HCT116 (cell line): ENCODE measurements around the gene TMTC2. TPM values are rescaled to one million over a fixed set of nuclear protein-coding genes. Genes with fewer than 3 reads are reported as not detected.

Experiments
- ATAC-seq: fragments of 200-7000 bp; cut with Tn5 transposase; 2 replicates; pipeline ENCODE4 v1.9.1; 2020; ENCODE audit warnings: mild to moderate bottlenecking, moderate library complexity
- BruUV-seq: library from RNA; stranded (reverse); fragments of 400-500 nt; replicated peaks from 2 replicates; lab custom pipeline; 2021; lab: Mats Ljungman, UMichigan
- CTCF ChIA-PET: fragments of 300-600 bp; sonication (Branson Sonifier 250); formaldehyde crosslinking; loops from one replicate; lab custom pipeline; 2021; ENCODE audit warnings: antibody characterized with exemption; lab: Charles Lee
- POLR2A ChIA-PET: fragments of 300-600, 350-600 bp; sonication (Branson Sonifier 250); formaldehyde crosslinking; loops from one replicate; lab custom pipeline; 2021; ENCODE audit warnings: antibody characterized with exemption; lab: Charles Lee
- RAD21 ChIA-PET, 2 experiments: fragments of 300-600 bp; sonication (Branson Sonifier 250); formaldehyde crosslinking; loops; one replicate each; lab custom pipeline; 2023; ENCODE audit warnings: low total read pairs in 2 of 2; ENCODE audit not compliant: uncharacterized antibody in 2 of 2, unreplicated experiment in 2 of 2, low non-redundant PET in 1 of 2; lab: Charles Lee
- DNase-seq: peaks from one replicate; pipeline ENCODE4 v3.0.0-alpha.2; 2010; ENCODE audit warnings: low read depth, low spot score
- H2AFZ ChIP-seq: fragments of 200-600 bp; shearing (Covaris generic), sonication (generic); 2 replicates; pipeline ENCODE4 v1.6.1; 2017; ENCODE audit warnings: low read depth, mixed run types, mixed read lengths, antibody characterized with exemption, low read length; ENCODE audit not compliant: poor library complexity, severe bottlenecking
- H3K27ac ChIP-seq: 2 replicates; pipeline ENCODE4 v1.5.1; 2012; ENCODE audit warnings: low read depth, low read length
- H3K27me3 ChIP-seq: fragments of 200-600 bp; sonication (generic); 2 replicates; pipeline ENCODE4 v1.6.1; 2016; ENCODE audit warnings: mixed run types, low read length, mixed read lengths; ENCODE audit not compliant: insufficient read depth
- H3K36me3 ChIP-seq, 2 experiments: fragments of 200-500 bp in 1 of 2; fragments of 200-600 bp in 1 of 2; sonication (Bioruptor generic) in 1 of 2; sonication (generic) in 1 of 2; 2 replicates each; pipeline versions ENCODE4 v1.5.1 to v1.6.1; 2014 to 2016; ENCODE audit warnings: low read length in 2 of 2, inconsistent platforms in 1 of 2, mixed read lengths in 1 of 2, mixed run types in 1 of 2; ENCODE audit not compliant: insufficient read depth in 2 of 2, control insufficient read depth in 1 of 2
- H3K4me1 ChIP-seq, 2 experiments: fragments of 200-600 bp in 1 of 2; sonication (generic) in 1 of 2; 2 replicates each; pipeline versions ENCODE4 v1.5.1 to v1.6.1; 2012 to 2017; ENCODE audit warnings: low read length in 2 of 2, inconsistent platforms in 1 of 2, mild to moderate bottlenecking in 1 of 2, mixed read lengths in 1 of 2, mixed run types in 1 of 2, moderate library complexity in 1 of 2; ENCODE audit not compliant: insufficient read depth in 2 of 2, control insufficient read depth in 1 of 2
- H3K4me2 ChIP-seq: fragments of 200-600 bp; sonication (generic); 2 replicates; pipeline ENCODE4 v1.6.1; 2017; ENCODE audit warnings: mixed run types, low read length, mixed read lengths
- H3K4me3 ChIP-seq, 2 experiments: fragments of 200-600 bp in 1 of 2; sonication (generic) in 1 of 2; replicated peaks in 1 of 2; 2 replicates each; pipeline ENCODE4 v1.5.1; 2011 to 2016; ENCODE audit warnings: low read length in 2 of 2, control low read depth in 1 of 2, low read depth in 1 of 2, mild to moderate bottlenecking in 1 of 2, mixed read lengths in 1 of 2, mixed run types in 1 of 2
- H3K79me2 ChIP-seq: fragments of 200-600 bp; sonication (generic); 2 replicates; pipeline ENCODE4 v1.6.1; 2017; ENCODE audit warnings: mild to moderate bottlenecking, mixed run types, low read length, moderate library complexity, mixed read lengths; ENCODE audit not compliant: insufficient read depth
- H3K9ac ChIP-seq: fragments of 200-600 bp; sonication (generic); 2 replicates; pipeline ENCODE4 v1.6.1; 2016; ENCODE audit warnings: low read length, mixed read lengths
- H3K9me2 ChIP-seq: fragments of 200-600 bp; sonication (generic), shearing (Covaris generic); 2 replicates; pipeline ENCODE4 v1.6.1; 2017; ENCODE audit warnings: mixed run types, mild to moderate bottlenecking, moderate library complexity; ENCODE audit not compliant: insufficient read depth
- H3K9me3 ChIP-seq, 2 experiments: fragments of 200-500 bp in 1 of 2; fragments of 200-600 bp in 1 of 2; sonication (Bioruptor generic) in 1 of 2; sonication (generic) in 1 of 2; 2 replicates each; pipeline ENCODE4 v1.6.1; 2014 to 2017; ENCODE audit warnings: low read length in 2 of 2, mixed read lengths in 2 of 2, inconsistent platforms in 1 of 2, low read depth in 1 of 2, mild to moderate bottlenecking in 1 of 2, mixed run types in 1 of 2, moderate library complexity in 1 of 2; ENCODE audit not compliant: control insufficient read depth in 1 of 2, insufficient read depth in 1 of 2
- H4K20me1 ChIP-seq: fragments of 200-600 bp; sonication (generic), shearing (Covaris generic); 2 replicates; pipeline ENCODE4 v1.6.1; 2017; ENCODE audit warnings: mixed run types, mild to moderate bottlenecking, moderate library complexity; ENCODE audit not compliant: insufficient read depth
- ATF3 ChIP-seq: IDR thresholded peaks from 2 replicates; pipeline ENCODE4 v1.6.1; 2012
- CEBPB ChIP-seq: IDR thresholded peaks from 2 replicates; pipeline ENCODE4 v1.6.1; 2012; ENCODE audit warnings: low read depth
- CTCF ChIP-seq, 3 experiments: fragments of 200-600 bp in 1 of 3; sonication (generic) in 1 of 3; IDR thresholded peaks in 2 of 3; conservative IDR thresholded peaks in 1 of 3; 2 replicates each; pipeline ENCODE4 v1.5.1; 2012 to 2017; ENCODE audit warnings: low read depth in 2 of 3, low read length in 2 of 3, antibody characterized with exemption in 1 of 3, borderline replicate concordance in 1 of 3, control low read depth in 1 of 3, mild to moderate bottlenecking in 1 of 3, mixed read lengths in 1 of 3, mixed run types in 1 of 3, moderate library complexity in 1 of 3; ENCODE audit not compliant: insufficient read depth in 1 of 3
- EZH2 ChIP-seq: fragments of 200-600 bp; sonication (generic); IDR thresholded peaks from 2 replicates; pipeline ENCODE4 v1.6.1; 2017; ENCODE audit warnings: antibody characterized with exemption, mixed run types
- EZH2phosphoT487 ChIP-seq: fragments of 200-600 bp; IDR thresholded peaks from 2 replicates; pipeline ENCODE4 v1.6.1; 2018; ENCODE audit warnings: antibody characterized with exemption, borderline replicate concordance
- MAX ChIP-seq: IDR thresholded peaks from 2 replicates; pipeline ENCODE4 v1.6.1; 2012
- POLR2A ChIP-seq: IDR thresholded peaks from 2 replicates; pipeline ENCODE4 v1.7.0; 2011; ENCODE audit warnings: borderline replicate concordance; ENCODE audit not compliant: insufficient read depth, insufficient read length; ENCODE audit errors: extremely low read depth
- POLR2AphosphoS5 ChIP-seq: IDR thresholded peaks from 2 replicates; pipeline ENCODE4 v1.6.1; 2011; ENCODE audit warnings: mild to moderate bottlenecking, low read depth, low read length, moderate library complexity
- RAD21 ChIP-seq: IDR thresholded peaks from 2 replicates; pipeline ENCODE4 v1.6.1; 2012; ENCODE audit warnings: low read depth, mild to moderate bottlenecking
- REST ChIP-seq: IDR thresholded peaks from 2 replicates; pipeline ENCODE4 v1.6.1; 2012; ENCODE audit warnings: low read depth
- SIN3A ChIP-seq: IDR thresholded peaks from 2 replicates; pipeline ENCODE4 v1.6.1; 2012; ENCODE audit warnings: low read depth
- SP1 ChIP-seq: IDR thresholded peaks from 2 replicates; pipeline ENCODE4 v1.6.1; 2012; ENCODE audit warnings: low read depth
- SRF ChIP-seq: IDR thresholded peaks from 2 replicates; pipeline ENCODE4 v1.6.1; 2012; ENCODE audit warnings: low read depth
- TCF7L2 ChIP-seq: IDR thresholded peaks from 2 replicates; pipeline ENCODE4 v1.7.0; 2011; ENCODE audit warnings: borderline replicate concordance, inconsistent platforms; ENCODE audit not compliant: insufficient read depth, insufficient read length; ENCODE audit errors: extremely low read depth
- YY1 ChIP-seq: IDR thresholded peaks from 2 replicates; pipeline ENCODE4 v1.6.1; 2011; ENCODE audit warnings: low read length, low read depth, moderate library complexity, mild to moderate bottlenecking; ENCODE audit not compliant: insufficient replicate concordance; ENCODE audit errors: extremely low read depth
- ZFX ChIP-seq: fragments of 450-650 bp; IDR thresholded peaks from 2 replicates; pipeline ENCODE4 v1.6.1; 2017
- intact Hi-C: fragments of 100-400 bp; cut with micrococcal nuclease; formaldehyde crosslinking; loops from 2 replicates; pipeline ENCODE4 v1.10.0; 2022
- total RNA-seq: library from RNA; stranded (reverse); gene quantifications from one replicate; pipeline ENCODE4 v1.2.1, GENCODE V29; 2021; ENCODE audit not compliant: unreplicated experiment

TMTC2 gene
- total RNA-seq, 1 experiment from 2014 or later: 11.5 TPM

GRCh38 chr12:82963956-82964355 lies 277.2 kb downstream of the TMTC2 start:
- TF ChIP-seq TCF7L2: no peak
- Histone ChIP-seq H3K9ac (no peak overlapping the region), H4K20me1 (no peaks in the 10 kb centered on the region), H3K4me3 (no peak overlapping the region), H3K79me2 (no peaks in the 10 kb centered on the region), H3K27ac (no peak overlapping the region), H2AFZ (no peak overlapping the region), H3K9me2 (no peaks in the 10 kb centered on the region), H3K4me1 (no peaks in the 10 kb centered on the region), H3K9me3 (no peaks in the 10 kb centered on the region), H3K36me3 (no peaks in the 10 kb centered on the region), H3K27me3 (no peaks in the 10 kb centered on the region), H3K4me2 (no peak overlapping the region)
- ChIA-PET RAD21 (no interaction called here), POLR2A (no interaction called here), CTCF (no interaction called here)
- BruUV-seq: no TSS peak
- no peak for ATAC-seq
- DNase-seq: no peak
- intact Hi-C loops: no loop called here

- Histone ChIP-seq H3K9me2 (no peaks in the 10 kb centered on the region), H4K20me1 (no peaks in the 10 kb centered on the region), H3K27me3 (no peaks in the 10 kb centered on the region), H3K9ac (no peak overlapping the region), H3K27ac (no peak overlapping the region), H3K4me2 (no peak overlapping the region), H2AFZ (no peak overlapping the region), H3K9me3 (no peaks in the 10 kb centered on the region), H3K4me1 (no peaks in the 10 kb centered on the region), H3K36me3 (no peaks in the 10 kb centered on the region), H3K79me2 (no peaks in the 10 kb centered on the region), H3K4me3 (no peak overlapping the region)
- CTCF ChIA-PET: no interaction called here
- ATAC-seq: no peak
- no peak for DNase-seq
- BruUV-seq: no TSS peak
- no peak for TF ChIP-seq MAX
- TF ChIP-seq SRF: no peak
- TF ChIP-seq EZH2phosphoT487: no peak
- no peak for TF ChIP-seq ATF3
- TF ChIP-seq REST: no peak
- no peak for TF ChIP-seq CEBPB
- TF ChIP-seq RAD21: no peak
- TF ChIP-seq SP1: no peak
- no peak for TF ChIP-seq SIN3A
- TF ChIP-seq POLR2AphosphoS5: no peak
- TF ChIP-seq POLR2A: no peak
- TF ChIP-seq TCF7L2: no peak
- no peak for TF ChIP-seq ZFX
- no peak for TF ChIP-seq YY1
- no peak for TF ChIP-seq CTCF (IDR thresholded peaks at IDR 0.05 in 2 of 3, conservative IDR thresholded peaks at IDR 0.05 in 1 of 3; ENCODE audit: borderline replicate concordance in 1 of 3, insufficient read depth in 1 of 3, low read depth in 2 of 3, low read length in 2 of 3)
- TF ChIP-seq EZH2: no peak
- POLR2A ChIA-PET: no interaction called here
- intact Hi-C loops: no loop called here
- RAD21 ChIA-PET: no interaction called here
Observed at GRCh38 chr12:82964446-82964845, 277.7 kb downstream of the TMTC2 start.
